NCI-H748 (cell line): ENCODE results near the gene CNR2.
A peak's percentile ranks its signal among the peaks of the same experiment; 100 is the strongest.
"Not testable (repeated sequence)": the region's sequence is repeated elsewhere in the genome, so short reads cannot be mapped to it uniquely, and the experiment has no call there.

Experiments
- DNase-seq: peaks from one replicate; lab custom pipeline; 2025; ENCODE audit not compliant: unreplicated experiment; lab: John Stamatoyannopoulos, UW

Gene CNR2

GRCh38 chr1:23916209-23917131, 3.3 kb upstream of the CNR2 start:
- peak; percentile 60 for DNase-seq

GRCh38 chr1:23915466-23915865, 2.3 kb upstream of the CNR2 start:
- DNase-seq: no peak

GRCh38 chr1:23914921-23915320, 1.8 kb upstream of the CNR2 start:
- no peak for DNase-seq

GRCh38 chr1:23911921-23912320, 1.2 kb downstream of the CNR2 start:
- DNase-seq: no peak

GRCh38 chr1:23910553-23911246, 2.5 kb downstream of the CNR2 start:
- no peak for DNase-seq

GRCh38 chr1:23910144-23910543, 3.0 kb downstream of the CNR2 start:
- no peak for DNase-seq

GRCh38 chr1:23909412-23909811, 3.8 kb downstream of the CNR2 start:
- no peak for DNase-seq

GRCh38 chr1:23908453-23909341, 4.5 kb downstream of the CNR2 start:
- DNase-seq: no peak

GRCh38 chr1:23906731-23907130, 6.4 kb downstream of the CNR2 start:
- DNase-seq: no peak

- no peak for DNase-seq
Observed at GRCh38 chr1:23905461-23906025, 7.6 kb downstream of the CNR2 start.

GRCh38 chr1:23904748-23905357, 8.3 kb downstream of the CNR2 start:
- no peak for DNase-seq

- no peak for DNase-seq
Observed at GRCh38 chr1:23903754-23904153, 9.4 kb downstream of the CNR2 start.

GRCh38 chr1:23902321-23903278, 10.6 kb downstream of the CNR2 start:
- DNase-seq: peak; percentile 42

- DNase-seq: not testable (repeated sequence)
Observed at GRCh38 chr1:23900017-23900416, 13.1 kb downstream of the CNR2 start.

- no peak for DNase-seq
Observed at GRCh38 chr1:23899070-23899469, 14.1 kb downstream of the CNR2 start.

- no peak for DNase-seq
Observed at GRCh38 chr1:23897083-23897482, 16.1 kb downstream of the CNR2 start.

GRCh38 chr1:23896491-23896890, 16.7 kb downstream of the CNR2 start:
- DNase-seq: no peak

GRCh38 chr1:23895993-23896392, 17.2 kb downstream of the CNR2 start:
- DNase-seq: no peak

- no peak for DNase-seq
Observed at GRCh38 chr1:23895082-23895481, 18.1 kb downstream of the CNR2 start.
